DOHH2 (cell line): ENCODE measurements around the gene LAPTM5.

ENCODE experiments used
- H3F3A ChIP-seq: fragments of 200-600 bp; sonication (generic), shearing (Covaris generic); 2 replicates; pipeline ENCODE4 v1.6.0; 2016; ENCODE audit warnings: antibody characterized with exemption, mild to moderate bottlenecking; ENCODE audit not compliant: control insufficient read depth, insufficient read depth
- H3K27ac ChIP-seq: fragments of 200-600 bp; sonication (generic); 2 replicates; pipeline ENCODE4 v1.5.1; 2014; ENCODE audit warnings: low read depth, mild to moderate bottlenecking, low read length, moderate library complexity
- H3K27me3 ChIP-seq: fragments of 200-600 bp; sonication (generic); 2 replicates; pipeline ENCODE4 v1.6.1; 2014; ENCODE audit warnings: mild to moderate bottlenecking, low read length, mixed read lengths; ENCODE audit not compliant: control insufficient read depth
- H3K36me3 ChIP-seq: fragments of 200-600 bp; sonication (generic); 2 replicates; pipeline ENCODE4 v1.6.1; 2014; ENCODE audit warnings: mild to moderate bottlenecking, low read length, moderate library complexity, mixed read lengths; ENCODE audit not compliant: control insufficient read depth
- H3K4me1 ChIP-seq: fragments of 200-600 bp; sonication (generic); 2 replicates; pipeline ENCODE4 v1.6.1; 2014; ENCODE audit warnings: mild to moderate bottlenecking, low read length, mixed read lengths; ENCODE audit not compliant: control insufficient read depth
- H3K4me2 ChIP-seq: fragments of 200-600 bp; sonication (generic); 2 replicates; pipeline ENCODE4 v1.6.0; 2014; ENCODE audit warnings: mild to moderate bottlenecking, low read length, moderate library complexity
- H3K4me3 ChIP-seq: fragments of 200-600 bp; sonication (generic); 2 replicates; pipeline ENCODE4 v1.5.1; 2014; ENCODE audit warnings: mild to moderate bottlenecking, low read length, mixed read lengths
- H3K79me2 ChIP-seq: fragments of 200-600 bp; sonication (generic); 2 replicates; pipeline ENCODE4 v1.6.1; 2014; ENCODE audit warnings: mild to moderate bottlenecking, low read length, mixed read lengths; ENCODE audit not compliant: control insufficient read depth
- H3K9me2 ChIP-seq: fragments of 200-600 bp; sonication (generic); replicated peaks from 2 replicates; pipeline ENCODE4 v1.6.1; 2014; ENCODE audit warnings: mild to moderate bottlenecking, low read length, mixed read lengths; ENCODE audit not compliant: control insufficient read depth
- H3K9me3 ChIP-seq: fragments of 200-600 bp; sonication (generic); 2 replicates; pipeline ENCODE4 v1.6.1; 2014; ENCODE audit warnings: antibody characterized with exemption, low read length, mixed read lengths; ENCODE audit not compliant: control insufficient read depth, insufficient read depth
- H4K20me1 ChIP-seq: fragments of 200-600 bp; sonication (generic); 2 replicates; pipeline ENCODE4 v1.6.0; 2014; ENCODE audit warnings: low read depth, mild to moderate bottlenecking, antibody characterized with exemption, low read length, moderate library complexity; ENCODE audit not compliant: control insufficient read depth, insufficient read depth
- CTCF ChIP-seq: fragments of 200-600 bp; sonication (generic); IDR thresholded peaks from one replicate; pipeline ENCODE4 v1.5.1; 2014; ENCODE audit warnings: antibody characterized with exemption, mild to moderate bottlenecking, low read depth, low read length; ENCODE audit not compliant: poor library complexity, severe bottlenecking
- EZH2phosphoT487 ChIP-seq: fragments of 200-600 bp; sonication (generic); IDR thresholded peaks from 2 replicates; pipeline ENCODE4 v1.6.1; 2017; ENCODE audit warnings: borderline replicate concordance, mild to moderate bottlenecking, antibody characterized with exemption, low read length, moderate library complexity, mixed read lengths

Gene LAPTM5

DNA sequence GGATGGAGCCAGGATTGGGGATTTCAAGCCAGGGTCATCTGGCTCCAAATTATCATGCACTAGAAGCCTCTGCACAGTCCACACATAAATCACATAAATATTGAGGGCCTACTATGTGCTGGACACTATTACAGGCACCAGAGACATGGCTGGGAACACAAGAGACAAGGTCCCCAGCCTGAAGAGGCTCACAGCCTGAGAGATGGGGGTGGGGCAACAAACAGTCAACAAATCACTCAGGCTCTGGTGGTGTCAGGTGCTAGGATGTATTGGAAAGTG, 41.6 kb upstream of the LAPTM5 start:
- Histone ChIP-seq H3F3A (no peaks in the 10 kb centered on the region), H3K4me2 (no peak overlapping the region), H3K27me3 (peaks cover 31% of the 10 kb centered on the region), H3K27ac (no peak overlapping the region), H3K9me2 (no peaks in the 10 kb centered on the region), H4K20me1 (no peaks in the 10 kb centered on the region), H3K79me2 (no peaks in the 10 kb centered on the region), H3K9me3 (no peaks in the 10 kb centered on the region), H3K36me3 (no peaks in the 10 kb centered on the region), H3K4me3 (no peak overlapping the region), H3K4me1 (no peaks in the 10 kb centered on the region)
- TF ChIP-seq CTCF (no peak), EZH2phosphoT487 (no peak)

GRCh38 chr1:30798389-30799232, 41.0 kb upstream of the LAPTM5 start:
- H4K20me1 ChIP-seq: no peaks in the 10 kb centered on the region
- H3K9me2 ChIP-seq: no peaks in the 10 kb centered on the region
- peaks cover 25% of the 10 kb centered on the region for H3K27me3 ChIP-seq
- H3F3A ChIP-seq: no peaks in the 10 kb centered on the region
- no peaks in the 10 kb centered on the region for H3K4me1 ChIP-seq
- no peak overlapping the region for H3K4me2 ChIP-seq
- H3K4me3 ChIP-seq: no peak overlapping the region
- no peaks in the 10 kb centered on the region for H3K9me3 ChIP-seq
- H3K36me3 ChIP-seq: no peaks in the 10 kb centered on the region
- no peaks in the 10 kb centered on the region for H3K79me2 ChIP-seq
- H3K27ac ChIP-seq: no peak overlapping the region
- TF ChIP-seq CTCF: no peak
- TF ChIP-seq EZH2phosphoT487: no peak

DNA sequence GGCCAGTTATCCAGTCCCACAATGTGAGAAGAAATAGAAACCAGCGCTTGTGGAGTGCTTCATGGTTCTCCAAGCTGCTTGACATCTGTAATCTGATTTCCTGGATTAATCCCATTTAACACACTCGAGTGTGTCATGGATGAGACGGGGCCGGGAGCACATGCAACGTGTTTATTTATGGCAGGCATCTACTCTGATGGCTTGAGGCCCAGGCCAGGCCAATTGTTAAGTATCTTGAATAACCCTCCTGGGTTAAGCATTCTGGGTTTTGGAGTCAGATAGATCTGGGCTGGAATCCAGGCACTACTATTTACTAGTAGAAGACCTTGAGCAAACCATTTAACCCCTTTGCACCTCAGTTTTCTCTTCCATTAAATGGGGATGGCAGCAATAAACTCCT, 37.5 kb upstream of the LAPTM5 start:
- Histone ChIP-seq H3K9me3 (no peaks in the 10 kb centered on the region), H3K4me2 (no peak overlapping the region), H3K79me2 (no peaks in the 10 kb centered on the region), H3K4me1 (peaks cover 9% of the 10 kb centered on the region), H4K20me1 (no peaks in the 10 kb centered on the region), H3K9me2 (no peaks in the 10 kb centered on the region), H3K4me3 (no peak overlapping the region), H3F3A (no peaks in the 10 kb centered on the region), H3K27me3 (peaks cover 20% of the 10 kb centered on the region), H3K27ac (no peak overlapping the region), H3K36me3 (no peaks in the 10 kb centered on the region)
- TF ChIP-seq CTCF (no peak), EZH2phosphoT487 (no peak)
